CD4-positive, alpha-beta T cell treated with Interferon alpha-2 for 1 hour (primary cell): ENCODE results near the gene SASH1.

Experiments
- DNase-seq, 2 donors: peaks; one replicate each; pipeline ENCODE4 v3.0.0-alpha.2; 2020 to 2022

Gene SASH1

DNA sequence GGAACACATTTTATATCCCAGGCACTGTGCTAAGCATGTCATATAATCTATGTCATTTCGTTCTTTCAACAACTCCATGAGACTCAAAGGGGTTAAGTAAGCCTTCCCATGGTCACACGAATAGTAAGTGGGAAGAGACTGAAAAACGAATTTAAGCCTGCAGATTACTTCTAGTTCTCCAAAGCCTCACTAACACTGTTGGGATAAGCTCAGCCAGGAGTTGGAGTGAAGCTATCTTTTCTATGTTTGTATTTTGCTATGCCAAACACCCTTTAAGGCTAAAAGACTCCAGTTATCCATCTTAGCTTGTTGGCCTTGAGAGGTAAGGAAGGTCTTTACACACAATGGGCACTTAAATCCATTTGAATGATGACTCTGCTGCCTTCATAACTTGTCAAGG, 256.1 kb downstream of the SASH1 start:
- DNase-seq, result no peak

DNA sequence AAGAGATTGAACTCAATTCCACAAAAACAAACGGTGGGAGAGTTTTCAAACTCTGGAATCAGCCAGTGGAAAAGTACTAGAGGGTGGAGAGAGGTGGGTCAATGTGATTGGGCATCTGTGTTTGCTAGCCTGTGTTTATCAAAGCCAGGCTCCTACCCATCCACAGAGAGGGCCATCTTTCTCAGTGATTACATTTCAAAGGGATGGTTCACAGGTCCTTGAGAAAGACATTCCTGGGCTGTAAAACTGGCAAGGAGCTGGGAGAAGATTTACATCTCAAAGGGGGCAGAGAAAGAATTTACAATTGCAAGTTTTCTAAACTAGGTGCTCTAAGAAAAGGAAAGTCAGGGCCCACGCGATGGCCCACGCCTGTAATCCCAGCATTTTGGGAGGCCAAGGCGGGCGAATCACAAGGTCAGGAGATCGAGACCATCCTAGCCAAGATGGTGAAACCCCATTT, 257.4 kb downstream of the SASH1 start:
- no peak for DNase-seq
